ENCODE results near the gene XPR1. TPM values are rescaled to one million over a fixed set of nuclear protein-coding genes. Genes with fewer than 3 reads are reported as not detected.
A peak's percentile ranks its signal among the peaks of the same experiment; 100 is the strongest.

The XPR1 gene
- total RNA-seq, 4 donors from 2014 or later: 16.8 to 25.3 (median 18.8) TPM

GRCh38 chr1:180842052-180842451 is 210.2 kb downstream of the XPR1 start:
- no peak for DNase-seq (ENCODE audit: low spot score in 2 of 2)
- Histone ChIP-seq H3K27me3 (no peaks in the 10 kb centered on the region), H3K4me3 (no peak overlapping the region), H3K27ac (peak overlapping the region in 1 of 4 donors; percentile 26), H3K36me3 (peaks cover 0 to 5% (median 0%) of the 10 kb centered on the region in 3 donors), H3K9me3 (no peaks in the 10 kb centered on the region), H3K4me1 (peaks cover 0 to 18% (median 4%) of the 10 kb centered on the region in 4 donors)
- WGBS, 2 donors: 16 to 40% methylated on average over 1 of the region's 1 CpG
- TF ChIP-seq POLR2A (IDR thresholded peaks at IDR 0.05) (no peak), CTCF (IDR thresholded peaks at IDR 0.05) (no peak), EP300 (IDR thresholded peaks at IDR 0.05) (no peak)

GRCh38 chr1:180842491-180843275 is 210.9 kb downstream of the XPR1 start:
- WGBS, 2 donors: 31 to 36% methylated on average over 5 of the region's 5 CpGs
- TF ChIP-seq EP300 (IDR thresholded peaks at IDR 0.05): peak; percentile 16 to 30
- TF ChIP-seq CTCF (IDR thresholded peaks at IDR 0.05): no peak
- peak overlapping the region in 2 of 4 donors; percentile 16 to 59 for H3K27ac ChIP-seq
- H3K4me3 ChIP-seq: no peak overlapping the region
- H3K36me3 ChIP-seq: peaks cover 0 to 5% (median 0%) of the 10 kb centered on the region in 3 donors
- H3K9me3 ChIP-seq: no peaks in the 10 kb centered on the region
- peaks cover 0 to 18% (median 4%) of the 10 kb centered on the region in 4 donors for H3K4me1 ChIP-seq
- H3K27me3 ChIP-seq: no peaks in the 10 kb centered on the region
- no peak for DNase-seq (ENCODE audit: low spot score in 2 of 2)

GRCh38 chr1:180845352-180845751 is 213.5 kb downstream of the XPR1 start:
- H3K27me3 ChIP-seq: no peaks in the 10 kb centered on the region
- 90 to 92% methylated on average over 1 of the region's 1 CpG for WGBS, 2 donors
- no peak overlapping the region for H3K4me3 ChIP-seq
- H3K36me3 ChIP-seq: peaks cover 0 to 5% (median 0%) of the 10 kb centered on the region in 3 donors
- H3K9me3 ChIP-seq: no peaks in the 10 kb centered on the region
- no peak overlapping the region for H3K27ac ChIP-seq
- DNase-seq (ENCODE audit: low spot score in 2 of 2): no peak
- peaks cover 0 to 18% (median 4%) of the 10 kb centered on the region in 4 donors for H3K4me1 ChIP-seq
- TF ChIP-seq POLR2A (IDR thresholded peaks at IDR 0.05) (no peak), EP300 (IDR thresholded peaks at IDR 0.05) (no peak), CTCF (IDR thresholded peaks at IDR 0.05) (no peak)

- TF ChIP-seq EP300 (IDR thresholded peaks at IDR 0.05) (no peak), CTCF (IDR thresholded peaks at IDR 0.05) (no peak), POLR2A (IDR thresholded peaks at IDR 0.05) (no peak)
- Histone ChIP-seq H3K36me3 (peaks cover 0 to 9% (median 0%) of the 10 kb centered on the region in 3 donors), H3K9me3 (no peaks in the 10 kb centered on the region), H3K4me1 (peaks cover 0 to 2% (median 0%) of the 10 kb centered on the region in 4 donors), H3K27me3 (no peaks in the 10 kb centered on the region), H3K4me3 (no peak overlapping the region), H3K27ac (no peak overlapping the region)
- no peak for DNase-seq (ENCODE audit: low spot score in 2 of 2)
Measured at GRCh38 chr1:180848191-180848590, 216.4 kb downstream of the XPR1 start.

GRCh38 chr1:180849031-180849775 is 217.4 kb downstream of the XPR1 start:
- Histone ChIP-seq H3K27me3 (no peaks in the 10 kb centered on the region), H3K9me3 (no peaks in the 10 kb centered on the region), H3K4me3 (no peak overlapping the region), H3K27ac (no peak overlapping the region), H3K4me1 (no peaks in the 10 kb centered on the region), H3K36me3 (peaks cover 0 to 9% (median 0%) of the 10 kb centered on the region in 3 donors)
- no peak for TF ChIP-seq POLR2A (IDR thresholded peaks at IDR 0.05)
- TF ChIP-seq CTCF (IDR thresholded peaks at IDR 0.05): no peak
- no peak for TF ChIP-seq EP300 (IDR thresholded peaks at IDR 0.05)
- no peak for DNase-seq (ENCODE audit: low spot score in 2 of 2)
- 81 to 90% methylated on average over 6 of the region's 6 CpGs for WGBS, 2 donors
